SW 1271 (cell line): ENCODE data around the gene ANKMY1.
A peak's percentile ranks its signal among the peaks of the same experiment; 100 is the strongest.
"Not testable (repeated sequence)": the region's sequence is repeated elsewhere in the genome, so short reads cannot be mapped to it uniquely, and the experiment has no call there.

Experiments used
- DNase-seq, 2 experiments: peaks; one replicate each; lab custom pipeline; 2025; lab: John Stamatoyannopoulos, UW

Gene ANKMY1

DNA sequence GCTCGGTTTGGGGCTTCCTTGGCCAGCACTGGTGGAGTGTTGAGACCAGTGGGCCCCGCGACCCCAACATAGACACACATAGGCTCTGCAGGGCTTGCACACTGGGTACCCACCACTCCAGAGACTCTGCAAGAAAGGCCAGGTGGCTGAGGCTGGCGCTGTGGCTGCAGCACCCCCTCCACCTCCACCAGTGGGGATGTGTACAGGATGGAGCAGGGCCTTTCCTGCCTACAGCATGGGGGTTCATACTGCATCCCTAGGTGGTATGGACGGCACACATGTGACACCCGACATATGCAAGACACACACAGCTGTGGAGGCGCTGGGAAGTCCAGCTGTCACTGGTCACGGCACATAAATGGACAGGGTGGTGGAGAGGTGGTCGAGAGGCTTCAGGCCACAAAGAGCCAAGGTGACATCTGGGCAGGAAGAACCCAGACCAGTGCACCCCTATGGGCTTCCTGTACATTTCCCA, 11.8 kb upstream of the ANKMY1 start:
- DNase-seq, result no peak

DNA sequence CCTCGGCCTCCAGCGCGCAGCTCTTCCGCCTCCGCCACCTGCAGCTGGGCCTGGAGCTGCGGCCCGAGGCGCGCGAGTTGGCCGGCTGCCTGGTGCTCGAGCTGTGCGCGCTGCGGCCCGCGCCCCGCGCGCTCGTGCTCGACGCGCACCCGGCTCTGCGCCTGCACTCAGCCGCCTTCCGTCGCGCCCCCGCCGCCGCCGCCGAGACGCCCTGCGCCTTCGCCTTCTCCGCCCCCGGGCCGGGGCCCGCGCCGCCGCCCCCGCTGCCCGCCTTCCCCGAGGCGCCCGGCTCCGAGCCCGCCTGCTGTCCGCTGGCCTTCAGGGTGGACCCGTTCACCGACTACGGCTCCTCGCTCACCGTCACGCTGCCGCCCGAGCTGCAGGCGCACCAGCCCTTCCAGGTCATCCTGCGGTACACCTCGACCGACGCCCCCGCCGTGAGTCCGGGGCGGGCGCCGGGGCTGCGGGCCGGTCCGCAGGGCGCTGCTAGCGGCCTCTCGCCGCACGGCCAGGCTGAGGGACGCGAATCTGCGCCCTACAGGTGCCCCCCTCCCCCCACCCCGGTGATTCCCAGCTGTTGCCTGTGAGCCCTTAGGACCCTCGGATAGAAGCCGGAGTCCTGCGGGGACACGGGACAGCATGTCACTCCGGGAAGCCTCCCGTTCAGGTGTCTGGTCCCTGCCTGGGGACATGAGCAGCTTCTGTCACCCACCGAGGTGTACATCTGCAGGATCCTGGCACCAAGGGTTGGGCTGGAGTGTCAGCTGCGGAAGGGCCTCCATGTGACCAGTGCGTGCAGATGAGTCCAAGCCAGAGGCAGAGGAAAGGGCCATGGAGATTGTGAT, 11.1 kb upstream of the ANKMY1 start:
- peak in 1 of 2 experiments; percentile 18 for DNase-seq

DNA sequence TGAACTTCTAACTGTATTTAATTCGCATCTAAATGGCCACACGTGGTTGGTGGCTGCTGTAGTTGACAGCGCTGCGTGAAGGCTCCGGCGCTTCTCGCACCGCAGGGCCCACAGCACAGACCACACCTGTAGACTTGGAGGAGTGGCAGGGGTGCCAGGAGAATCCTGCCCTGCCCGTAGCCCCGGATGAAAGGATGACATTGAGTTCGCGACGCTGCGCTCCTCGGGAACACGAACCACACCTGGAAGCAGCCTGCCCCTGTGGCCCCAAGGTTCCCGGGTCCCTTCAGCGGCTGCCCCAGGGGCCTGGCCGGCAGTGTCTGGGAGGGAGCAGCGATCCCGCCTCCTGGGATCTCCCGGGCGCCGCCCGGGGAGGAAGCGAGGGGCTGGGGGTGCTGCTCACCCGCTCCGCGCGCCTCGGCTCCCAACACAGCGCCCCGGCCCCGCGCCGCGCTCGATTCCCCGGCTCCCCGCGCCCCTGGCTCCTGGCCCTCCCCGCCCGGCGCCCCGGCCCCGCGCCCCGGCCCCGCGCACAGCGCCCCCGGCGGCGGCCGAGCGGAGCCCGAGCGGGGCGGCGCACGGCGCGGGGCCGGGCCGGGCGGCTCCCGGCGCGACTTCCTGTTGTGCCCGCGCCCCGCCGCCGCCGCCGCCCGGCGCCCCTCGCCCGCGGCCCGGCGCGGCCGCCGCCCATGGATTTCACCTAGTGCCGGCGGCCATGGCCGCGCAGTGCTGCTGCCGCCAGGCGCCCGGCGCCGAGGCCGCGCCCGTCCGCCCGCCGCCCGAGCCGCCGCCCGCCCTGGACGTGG, 10.3 kb upstream of the ANKMY1 start, which contains the start of gene RNPEPL1:
RNPEPL1 (plus strand) TSS at position 613 of the 806 bp plus-strand sequence; CDS start at position 716, 103 bp downstream.
- DNase-seq, result peak in 1 of 2 experiments; percentile 38

DNA sequence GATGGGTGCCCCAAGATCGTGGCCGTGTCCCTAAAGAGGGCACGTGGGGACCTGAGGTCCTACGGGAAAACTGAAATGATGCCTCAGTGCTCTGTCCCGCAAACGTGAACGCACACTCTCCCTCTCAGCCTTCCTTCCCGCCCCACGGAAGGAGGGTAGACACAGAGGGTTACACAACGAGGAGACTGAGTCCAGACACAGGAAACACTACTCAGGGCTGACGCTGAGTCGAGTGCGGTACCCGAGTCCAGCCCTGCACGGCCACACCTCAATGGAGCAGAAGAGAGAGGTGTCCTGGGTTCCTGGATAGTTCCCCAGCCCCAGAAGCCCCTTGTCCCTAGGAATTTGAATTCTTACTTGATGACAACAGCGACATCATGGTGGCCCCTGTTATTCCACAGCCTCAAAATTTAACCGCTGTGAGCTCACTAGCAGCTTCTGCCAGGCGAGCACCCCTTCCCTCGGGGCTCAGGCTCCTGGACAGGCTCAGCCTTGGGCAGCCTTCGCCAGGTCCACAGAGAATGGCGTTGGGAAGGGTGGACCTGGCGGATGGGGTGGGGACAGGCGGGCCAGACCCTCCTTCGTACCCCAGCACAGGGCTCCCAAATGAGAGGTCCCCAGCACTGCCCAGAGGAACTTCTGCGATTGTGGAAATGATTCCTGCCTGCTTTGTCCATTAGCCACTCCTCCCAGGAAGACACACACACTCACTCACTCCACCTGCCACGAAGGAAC, 9.5 kb upstream of the ANKMY1 start:
- no peak for DNase-seq

DNA sequence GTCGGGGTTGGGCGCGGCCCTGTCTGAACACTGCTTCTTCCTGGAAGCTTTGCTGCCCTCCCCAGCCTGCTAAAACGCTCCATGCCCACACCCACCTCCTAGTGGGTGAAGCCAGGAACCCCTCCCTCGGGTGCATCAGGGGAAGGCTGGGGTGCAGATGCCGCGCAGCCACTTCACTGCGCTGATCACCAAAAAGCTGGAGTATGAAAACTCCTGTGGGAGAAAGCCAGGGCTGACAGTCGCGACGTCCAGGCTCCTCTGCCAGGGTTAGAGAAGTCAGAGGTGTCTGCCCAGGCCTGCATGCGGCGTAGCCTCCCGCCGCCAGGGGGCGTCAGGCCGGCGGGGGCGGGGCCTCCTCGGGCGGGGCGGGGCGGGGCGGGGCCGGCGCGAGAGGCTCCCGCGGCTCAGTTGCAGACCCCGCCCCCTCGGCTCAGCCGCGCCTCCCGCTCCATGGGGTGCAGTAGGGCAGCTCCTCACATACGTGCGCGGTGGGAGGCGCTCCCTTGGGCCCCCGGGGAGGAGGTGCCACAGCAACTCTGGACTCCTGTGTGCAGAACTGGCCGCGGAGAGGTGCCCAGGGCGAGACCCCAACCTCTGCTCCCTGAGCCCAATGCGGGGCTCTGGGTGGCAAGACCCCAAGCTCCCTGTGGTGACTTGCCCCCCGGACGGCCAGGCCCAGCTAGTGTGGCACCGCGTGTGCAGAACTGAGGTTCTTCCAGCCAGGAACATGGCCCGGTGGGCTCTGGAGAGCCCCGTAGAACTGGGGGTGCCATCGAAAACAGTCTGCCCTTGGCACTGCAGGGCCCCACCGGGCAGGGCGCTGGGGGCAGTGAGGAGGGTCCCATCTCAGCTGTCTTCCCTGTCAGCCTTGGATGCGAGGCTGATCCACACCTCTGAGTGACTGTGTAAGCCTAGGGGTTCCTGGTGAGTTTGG, 8.7 kb upstream of the ANKMY1 start:
- peak; percentile 70 to 80 for DNase-seq

DNA sequence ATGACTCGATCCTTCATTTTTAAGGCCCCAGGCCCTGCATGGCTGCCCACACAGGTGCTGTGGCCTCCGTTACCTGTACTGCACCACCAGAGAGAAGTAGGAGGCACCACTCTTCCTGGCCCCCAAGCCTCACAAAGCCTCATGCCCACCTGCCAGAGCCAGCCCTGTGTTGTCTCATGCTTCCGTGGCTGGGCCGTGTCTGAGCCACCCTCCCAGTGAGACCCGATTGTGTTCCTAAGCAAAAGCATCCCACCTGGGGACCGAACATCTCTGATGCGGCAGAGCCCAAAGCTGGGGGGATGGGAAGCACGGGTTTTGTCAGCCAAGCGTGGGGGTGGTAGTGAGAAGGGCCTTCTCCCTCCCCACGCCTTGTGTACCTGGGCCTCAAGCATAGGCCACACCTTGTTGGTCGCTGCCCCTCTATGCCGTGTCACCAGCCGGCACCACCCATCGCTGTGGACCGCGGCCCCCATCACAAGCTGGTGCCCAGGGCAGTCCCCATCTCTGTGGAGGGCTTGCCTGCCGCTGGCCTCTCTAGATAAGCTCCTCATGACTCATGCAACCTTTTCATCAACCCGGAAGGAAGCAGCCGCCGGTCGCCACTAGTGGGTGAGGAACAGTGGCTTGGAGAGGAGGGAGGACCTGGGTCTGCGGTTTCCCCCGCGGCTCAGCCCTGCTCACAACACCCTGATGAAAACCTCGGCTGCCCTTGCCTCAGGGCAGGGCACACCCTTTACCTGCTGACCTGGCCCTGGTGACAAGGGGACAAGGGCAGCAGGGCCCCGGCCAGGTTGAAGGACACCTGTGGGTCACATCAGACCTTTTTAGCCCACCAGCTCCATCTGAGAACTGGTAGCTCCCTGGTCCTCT, 7.8 kb upstream of the ANKMY1 start:
- peak in 1 of 2 experiments; percentile 82 for DNase-seq

DNA sequence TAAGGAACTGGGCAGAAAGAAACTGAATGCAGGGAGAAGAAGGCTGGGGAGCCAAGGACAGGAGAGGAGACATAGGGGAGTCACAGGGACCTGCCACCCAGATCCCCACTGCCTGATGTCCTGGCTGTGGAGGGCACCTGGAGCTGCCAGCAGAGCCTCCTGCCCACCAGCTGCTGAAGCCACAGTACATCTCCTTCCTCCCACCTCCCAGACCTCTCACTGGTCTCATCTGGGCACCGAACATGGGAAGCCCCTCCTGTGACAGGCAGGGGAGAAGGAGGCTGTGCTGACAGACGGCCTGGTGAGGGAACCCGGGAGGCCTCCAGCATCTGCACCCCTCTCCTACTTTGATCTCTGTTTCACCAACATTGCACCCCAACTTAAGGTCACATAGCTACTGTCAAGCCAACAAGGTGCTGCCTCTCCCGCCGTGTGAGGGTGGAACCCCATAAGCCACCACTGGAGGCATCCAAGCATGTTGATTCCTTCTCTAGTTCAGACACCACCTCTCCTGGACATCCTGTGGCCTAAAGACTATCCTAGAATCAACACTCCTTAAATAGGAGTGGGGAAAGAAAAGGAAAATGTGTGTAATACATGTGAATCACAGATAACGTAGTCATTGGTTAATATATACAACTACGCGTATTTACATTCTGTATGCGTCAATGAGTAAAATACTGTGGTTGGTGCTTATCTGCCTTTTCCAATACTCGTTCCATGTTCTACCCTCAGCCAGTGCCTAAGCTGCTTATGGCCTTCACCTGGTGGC, 7.0 kb upstream of the ANKMY1 start:
- peak in 1 of 2 experiments; percentile 30 for DNase-seq

DNA sequence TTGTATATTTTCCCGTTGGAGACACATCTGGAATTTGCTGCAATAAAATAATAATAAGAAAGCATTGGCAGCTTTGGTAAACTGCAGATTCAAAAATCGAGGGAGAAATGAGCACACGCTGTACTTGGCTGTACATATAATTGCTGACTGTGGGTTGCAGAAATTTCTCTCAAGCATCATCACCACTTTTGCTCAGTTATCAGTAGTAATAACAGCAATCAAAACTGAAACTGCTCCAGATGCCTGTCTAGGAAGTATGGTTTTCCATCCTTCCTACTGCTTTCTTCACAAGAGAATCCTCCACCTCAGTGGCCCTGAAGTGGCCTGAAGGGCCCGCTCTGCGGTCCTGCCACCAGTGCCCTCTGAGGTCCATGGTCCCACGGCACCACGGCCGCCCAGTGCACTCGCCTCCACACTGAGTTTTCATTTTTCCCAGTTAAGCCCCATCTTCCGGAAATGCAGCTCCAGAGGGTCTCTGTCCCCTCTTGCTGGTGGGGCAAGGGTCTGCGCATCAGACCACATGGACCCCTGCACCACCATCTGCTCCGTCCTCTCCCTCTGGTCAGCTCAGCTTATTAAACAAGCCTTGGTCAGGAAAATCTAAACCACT, 6.3 kb upstream of the ANKMY1 start:
- DNase-seq, result no peak

DNA sequence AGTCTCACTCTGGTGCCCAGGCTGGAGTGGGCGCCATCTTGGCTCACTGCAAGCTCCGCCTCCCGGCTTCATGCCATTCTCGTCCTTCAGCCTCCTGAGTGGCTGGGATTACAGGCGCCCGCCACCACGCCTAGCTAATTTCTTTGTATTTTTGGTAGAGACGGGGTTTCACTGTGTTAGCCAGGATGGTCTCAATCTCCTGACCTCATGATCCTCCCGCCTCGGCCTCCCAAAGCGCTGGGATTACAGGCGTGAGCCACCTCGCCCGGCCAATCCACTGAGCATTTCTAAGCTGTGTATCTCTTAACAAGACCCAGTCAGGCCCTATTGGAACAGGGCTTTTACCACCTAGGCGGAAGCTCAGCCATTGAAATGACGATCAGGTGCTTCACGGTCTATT, 5.4 kb upstream of the ANKMY1 start:
- DNase-seq, result not testable (repeated sequence)

DNA sequence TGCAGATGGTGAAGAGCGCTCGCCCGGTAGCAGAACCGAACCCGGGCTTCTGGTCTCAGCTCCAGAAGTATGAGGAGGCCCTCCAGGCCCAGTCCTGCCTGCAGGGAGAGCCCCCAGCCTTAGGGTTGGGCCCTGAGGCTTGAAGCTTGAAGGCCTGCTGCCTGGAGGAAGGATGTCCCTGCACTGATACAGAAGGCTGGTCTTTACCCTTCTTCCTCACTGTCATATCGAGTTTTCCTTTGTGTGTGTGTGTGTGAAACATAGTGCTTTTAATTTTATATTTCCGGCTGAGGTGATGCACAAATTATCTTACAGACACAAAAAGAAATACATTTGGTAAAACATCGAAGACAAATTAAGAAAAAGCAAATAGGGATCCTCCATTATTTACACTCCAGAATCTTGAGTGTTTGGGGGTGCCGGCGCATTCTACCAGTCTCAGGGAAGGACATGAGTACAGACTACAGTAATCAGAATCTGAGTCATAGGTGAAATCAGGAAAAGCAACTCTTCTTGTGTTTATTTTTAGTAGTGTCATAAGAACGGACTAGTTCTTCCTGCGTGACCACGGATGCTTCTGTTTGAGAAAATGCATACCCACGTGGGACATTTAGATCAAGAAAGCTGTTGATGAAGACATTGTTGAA, 3.7 kb upstream of the ANKMY1 start:
- no peak for DNase-seq

DNA sequence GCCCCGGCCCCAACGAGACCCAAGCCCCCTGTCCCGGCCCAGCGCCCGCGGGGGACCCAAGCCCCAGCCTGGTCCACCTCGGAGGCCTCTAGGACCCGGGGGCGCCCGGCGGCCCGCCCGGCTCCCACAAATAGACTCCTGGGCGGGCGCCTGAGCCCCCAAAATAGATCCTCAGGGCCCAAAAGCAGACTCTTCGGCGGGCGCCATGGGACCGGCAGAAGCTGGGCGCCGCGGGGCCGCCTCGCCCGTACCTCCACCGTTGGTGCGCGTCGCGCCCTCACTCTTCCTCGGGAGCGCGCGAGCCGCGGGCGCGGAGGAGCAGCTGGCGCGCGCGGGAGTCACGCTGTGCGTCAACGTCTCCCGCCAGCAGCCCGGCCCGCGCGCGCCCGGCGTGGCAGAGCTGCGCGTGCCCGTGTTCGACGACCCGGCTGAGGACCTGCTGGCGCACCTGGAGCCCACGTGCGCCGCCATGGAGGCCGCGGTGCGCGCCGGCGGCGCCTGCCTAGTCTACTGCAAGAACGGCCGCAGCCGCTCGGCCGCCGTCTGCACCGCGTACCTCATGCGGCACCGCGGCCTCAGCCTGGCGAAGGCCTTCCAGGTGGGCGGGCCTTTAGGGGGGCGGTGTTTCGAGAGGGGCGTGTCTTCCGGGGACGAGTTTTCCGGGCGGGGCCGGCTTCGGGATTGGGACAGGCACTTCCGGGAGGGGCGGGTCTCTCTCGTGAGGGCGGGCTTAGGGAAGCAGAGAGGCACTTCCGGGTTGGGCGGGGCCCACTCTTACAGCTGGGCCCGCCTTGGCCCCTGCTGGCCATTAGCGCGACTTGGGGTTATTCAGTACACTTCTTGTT, 2.9 kb upstream of the ANKMY1 start:
- peak; percentile 88 to 96 for DNase-seq

DNA sequence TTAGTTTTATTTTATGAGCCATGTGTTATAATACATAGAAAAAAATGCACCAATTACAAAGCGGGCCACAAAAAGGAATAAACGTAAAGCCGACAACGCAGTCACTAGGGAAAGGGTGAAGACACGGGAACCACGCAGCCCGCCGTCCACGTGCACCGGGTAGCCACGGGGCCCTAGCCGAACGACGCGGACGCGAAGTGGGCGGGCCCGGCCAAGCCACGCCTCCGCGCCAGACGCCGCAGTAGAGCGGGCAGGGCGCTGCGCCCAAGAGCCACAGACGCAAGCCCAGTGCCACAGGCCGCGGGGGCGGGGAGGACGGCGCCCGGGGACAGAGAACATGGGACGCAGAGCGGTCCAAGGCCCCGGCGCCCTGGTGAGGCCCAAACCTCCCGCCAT, 2.3 kb upstream of the ANKMY1 start, which contains the start of gene DUSP28:
DUSP28 (plus strand) TSS at position 274 of the 396 bp plus-strand sequence. CDS start 328 bp downstream, outside the sequence.
- DNase-seq, result peak; percentile 52 to 84

DNA sequence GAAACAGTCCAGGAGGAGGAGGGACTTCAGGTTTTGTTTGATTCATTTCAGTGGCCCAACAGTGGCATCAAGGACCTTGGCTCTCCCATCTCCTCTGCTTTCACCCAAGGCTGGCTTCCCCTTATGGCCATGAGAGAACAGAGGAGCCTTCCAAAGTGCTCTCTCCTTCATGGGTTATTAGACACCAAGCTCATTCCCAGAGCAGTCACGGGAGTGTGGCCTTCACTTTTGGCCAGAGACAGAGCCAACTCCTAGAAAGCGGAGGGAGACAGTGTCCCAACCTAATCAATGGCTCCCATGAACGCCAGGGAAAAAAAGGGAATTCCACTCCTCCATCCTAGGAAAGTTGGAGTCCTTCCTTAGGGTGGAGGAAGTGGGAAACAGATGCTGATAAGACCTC, 1.5 kb upstream of the ANKMY1 start:
- no peak for DNase-seq

DNA sequence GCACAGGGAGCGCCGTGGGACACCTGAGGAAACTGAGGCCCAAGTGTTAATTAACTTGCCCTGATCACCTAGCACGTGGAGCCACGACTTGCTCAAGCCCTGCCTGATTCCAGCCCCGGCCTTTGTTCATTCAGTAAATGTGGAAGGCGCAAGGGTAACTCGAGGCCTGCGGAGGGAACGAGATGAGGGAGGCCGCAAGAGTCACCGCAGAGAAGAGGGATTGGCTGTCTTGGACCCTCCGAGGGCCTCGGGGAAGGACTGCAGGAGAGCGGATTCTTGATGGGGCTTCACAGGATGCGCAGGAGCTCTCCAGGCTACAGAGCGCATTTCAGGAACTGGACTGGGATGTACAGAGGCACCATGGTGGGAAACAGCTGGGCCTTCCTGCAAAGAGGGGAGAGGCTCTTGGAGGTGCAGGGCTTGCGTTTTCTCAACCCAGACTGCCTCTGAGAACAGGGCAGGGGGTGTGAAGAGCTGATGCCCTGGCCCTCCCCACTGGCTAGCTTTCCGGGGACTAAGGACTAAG, 511 bp upstream of the ANKMY1 start:
- no peak for DNase-seq

DNA sequence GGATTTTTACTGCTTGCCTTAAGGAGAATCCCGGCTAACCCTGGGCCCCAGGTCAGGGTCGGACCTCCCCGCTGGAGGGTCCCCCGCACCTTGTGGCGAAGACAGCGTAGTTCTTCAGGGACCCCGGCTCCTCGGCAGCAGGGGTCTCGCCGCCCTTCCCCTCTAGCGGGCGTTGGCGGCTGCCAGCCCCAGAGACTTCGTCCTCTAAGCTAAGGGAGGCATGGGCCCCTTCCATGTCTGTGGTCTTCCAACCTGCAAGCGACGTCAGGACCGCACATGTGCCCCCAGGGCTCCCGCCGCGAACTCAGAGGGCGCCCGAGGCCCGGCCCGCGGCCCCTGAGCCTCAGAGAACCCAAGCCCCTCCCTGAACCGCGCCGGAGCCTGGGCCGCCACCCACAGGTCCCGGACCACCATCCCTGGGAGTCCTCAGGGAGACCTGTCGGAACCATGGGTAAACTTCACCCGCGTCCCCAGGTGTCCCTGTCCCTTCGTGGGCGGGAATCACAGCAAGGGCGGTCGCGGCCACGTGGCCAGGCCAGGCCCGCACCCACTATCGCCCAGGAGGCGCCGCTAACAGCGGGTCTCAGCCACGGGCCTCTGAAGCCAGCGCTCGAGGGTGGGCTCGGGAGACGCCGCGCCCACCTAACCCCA, 562 bp downstream of the ANKMY1 start:
- no peak for DNase-seq

DNA sequence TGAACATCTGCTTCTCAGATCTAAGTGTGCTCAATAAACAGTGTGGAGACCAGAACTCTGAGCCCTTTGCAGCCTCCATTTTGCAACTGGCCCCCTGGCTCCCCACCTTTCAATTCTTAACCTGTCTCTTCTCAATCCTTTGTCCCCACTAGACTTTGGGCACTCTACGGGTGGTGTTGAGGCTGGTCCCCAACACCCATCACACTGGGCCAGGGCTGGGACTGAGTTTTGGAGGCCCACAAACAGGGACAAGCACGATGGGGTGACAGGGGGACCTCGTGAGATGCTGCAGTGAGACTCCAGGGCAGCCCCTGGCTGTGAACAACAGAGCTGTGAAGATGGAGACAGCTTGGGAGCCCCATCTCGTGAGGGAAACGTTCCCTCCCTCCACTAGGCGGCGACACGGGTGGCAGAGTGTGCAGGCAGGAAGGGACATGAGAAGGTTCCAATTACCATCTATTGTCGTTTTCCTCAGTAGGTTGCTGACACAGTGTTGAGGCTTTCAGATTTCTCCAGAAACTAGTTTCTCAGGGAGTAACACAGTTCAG, 1.2 kb downstream of the ANKMY1 start:
- DNase-seq, result peak; percentile 62 to 68
